Fibroblast of lung (primary cell): ENCODE data around the gene CDH4. TPM values are rescaled to one million over a fixed set of nuclear protein-coding genes. Genes with fewer than 3 reads are reported as not detected.

Experiments
- DNase-seq, 2 donors: peaks; one replicate each; pipeline versions ENCODE4 v3.0.0 to v3.0.0-alpha.2; 2010; ENCODE audit warnings: low read depth in 2 of 2
- H2AFZ ChIP-seq: 2 replicates; pipeline ENCODE4 v1.5.1; 2012; ENCODE audit warnings: low read length, control low read depth, inconsistent platforms
- H3K27ac ChIP-seq: 2 replicates; pipeline ENCODE4 v1.5.1; 2011; ENCODE audit warnings: low read length, control low read depth; ENCODE audit not compliant: insufficient read depth
- H3K27me3 ChIP-seq: 2 replicates; pipeline ENCODE4 v1.5.1; 2011; ENCODE audit warnings: mild to moderate bottlenecking, low read length; ENCODE audit not compliant: control insufficient read depth, insufficient read depth
- H3K36me3 ChIP-seq: 2 replicates; pipeline ENCODE4 v1.5.1; 2011; ENCODE audit warnings: low read length; ENCODE audit not compliant: control insufficient read depth, insufficient read depth
- H3K4me1 ChIP-seq: 2 replicates; pipeline ENCODE4 v1.5.1; 2011; ENCODE audit warnings: low read length; ENCODE audit not compliant: control insufficient read depth, insufficient read depth; ENCODE audit errors: extremely low read depth
- H3K4me2 ChIP-seq: 2 replicates; pipeline ENCODE4 v1.5.1; 2011; ENCODE audit warnings: low read length, control low read depth; ENCODE audit not compliant: insufficient read depth; ENCODE audit errors: extremely low read depth
- H3K4me3 ChIP-seq, 4 experiments: fragments of 200-600 bp in 1 of 4; sonication (generic) in 1 of 4; replicated peaks in 1 of 4; 2 replicates each; pipeline ENCODE4 v1.5.1; 2011 to 2016; ENCODE audit warnings: low read length in 4 of 4, low read depth in 3 of 4, mild to moderate bottlenecking in 3 of 4, control low read depth in 2 of 4, inconsistent platforms in 1 of 4, mixed read lengths in 1 of 4; ENCODE audit not compliant: insufficient read depth in 1 of 4; ENCODE audit errors: control extremely low read depth in 1 of 4
- H3K79me2 ChIP-seq: 2 replicates; pipeline ENCODE4 v1.5.1; 2012; ENCODE audit warnings: mild to moderate bottlenecking, low read length, inconsistent platforms; ENCODE audit not compliant: control insufficient read depth, insufficient read depth
- H3K9ac ChIP-seq: 2 replicates; pipeline ENCODE4 v1.5.1; 2011; ENCODE audit warnings: mild to moderate bottlenecking, low read length, control low read depth; ENCODE audit not compliant: insufficient read depth
- H3K9me3 ChIP-seq: 2 replicates; pipeline ENCODE4 v1.5.1; 2012; ENCODE audit warnings: low read depth, low read length; ENCODE audit not compliant: control insufficient read depth, insufficient read depth
- H4K20me1 ChIP-seq: 2 replicates; pipeline ENCODE4 v1.5.1; 2011; ENCODE audit warnings: low read length; ENCODE audit not compliant: control insufficient read depth, insufficient read depth; ENCODE audit errors: extremely low read depth
- CTCF ChIP-seq, 2 donors: IDR thresholded peaks in 1 of 2; conservative IDR thresholded peaks in 1 of 2; 1 replicate in 1 of 2; 2 replicates in 1 of 2; pipeline ENCODE4 v1.5.1; 2011 to 2012; ENCODE audit warnings: low read length in 2 of 2, control low read depth in 1 of 2, inconsistent platforms in 1 of 2, low read depth in 1 of 2, mild to moderate bottlenecking in 1 of 2
- EZH2 ChIP-seq: IDR thresholded peaks from 2 replicates; pipeline ENCODE4 v1.5.1; 2012; ENCODE audit warnings: low read length, control low read depth, mild to moderate bottlenecking; ENCODE audit errors: missing control alignments
- polyA plus RNA-seq, 2 donors: library from polyadenylated mRNA; depleted of rRNA in 1 of 2; stranded (reverse) in 1 of 2; unstranded in 1 of 2; fragments of >200 nt; gene quantifications; 2 replicates each; pipeline ENCODE4 v1.2.1, GENCODE V29; 2011 to 2012; ENCODE audit warnings: missing spikeins in 1 of 2
- total RNA-seq: library from RNA; depleted of rRNA; stranded (reverse); fragments of >200 nt; gene quantifications from 2 replicates; pipeline ENCODE4 v1.2.1, GENCODE V29; 2014

Gene CDH4
- total and polyA plus RNA-seq, 2 donors (not counting 1 experiment from before 2014, with no cell fraction given), result 4.8 to 6.8 TPM

DNA sequence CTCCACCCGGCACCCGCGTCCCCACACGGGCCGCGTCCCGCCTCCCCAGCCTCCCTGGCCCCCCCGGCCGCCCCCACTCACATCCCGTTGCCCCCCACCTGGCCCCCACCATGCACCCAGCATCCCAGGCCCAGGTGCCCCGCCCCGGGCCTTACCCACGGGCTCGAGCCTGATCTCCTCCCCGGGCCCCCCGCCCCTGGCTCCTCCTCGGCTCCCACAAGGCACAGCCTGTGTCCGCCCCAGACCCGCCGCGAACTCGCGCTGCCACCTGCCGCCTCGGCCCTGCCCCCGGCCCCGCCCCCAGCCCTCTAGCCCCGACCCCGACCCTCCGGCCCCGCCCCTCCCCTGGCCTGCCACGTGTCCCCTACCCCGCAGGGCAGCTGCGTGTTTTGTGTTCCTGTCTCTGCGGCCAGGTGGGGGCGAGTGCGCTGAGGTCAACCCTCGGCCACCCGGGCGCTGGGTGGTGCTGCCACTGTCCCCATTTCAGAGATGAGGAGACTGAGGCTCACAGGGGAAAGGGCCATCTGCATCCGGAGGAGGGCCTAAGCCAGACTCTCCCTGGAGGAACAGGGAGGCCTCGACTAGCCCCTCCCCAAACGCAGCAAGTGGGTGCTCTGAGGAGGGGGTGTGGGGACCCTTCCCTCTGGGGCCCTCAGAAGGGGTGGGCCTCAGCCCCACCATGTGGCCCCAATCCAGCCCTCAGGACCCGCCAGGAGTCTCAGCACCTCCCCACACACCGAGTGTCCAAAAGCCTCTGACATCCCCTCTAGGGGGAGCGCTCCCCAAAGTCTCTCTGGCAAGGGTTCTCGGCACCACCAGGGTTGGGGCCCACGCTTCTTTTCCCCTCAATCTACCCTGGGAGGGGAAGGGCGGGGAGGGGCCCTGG is 713.8 kb downstream of the CDH4 start:
- DNase-seq, result no peak
- H3K9ac ChIP-seq, result no peak overlapping the region
- peaks cover 8% of the 10 kb centered on the region for H3K27me3 ChIP-seq
- no peaks in the 10 kb centered on the region for H3K9me3 ChIP-seq
- H3K36me3 ChIP-seq, result no peaks in the 10 kb centered on the region
- TF ChIP-seq CTCF (conservative IDR thresholded peaks at IDR 0.05 in 1 of 2, IDR thresholded peaks at IDR 0.05 in 1 of 2; ENCODE audit: low read depth in 1 of 2, low read length in 2 of 2) (no peak), EZH2 (no peak)
- H3K4me2 ChIP-seq, result no peak overlapping the region
- no peak overlapping the region for H3K4me3 ChIP-seq
- no peak overlapping the region for H2AFZ ChIP-seq
- H3K27ac ChIP-seq, result no peak overlapping the region
- H3K79me2 ChIP-seq, result no peaks in the 10 kb centered on the region
- no peaks in the 10 kb centered on the region for H4K20me1 ChIP-seq
- H3K4me1 ChIP-seq, result no peaks in the 10 kb centered on the region

GRCh38 chr20:61966492-61967244 is 714.6 kb downstream of the CDH4 start:
- Histone ChIP-seq H3K79me2 (no peaks in the 10 kb centered on the region), H3K27ac (no peak overlapping the region)
- DNase-seq, result no peak

More at GRCh38 chr20:61966492-61967244, 714.6 kb downstream of the CDH4 start:
- TF ChIP-seq CTCF (conservative IDR thresholded peaks at IDR 0.05 in 1 of 2, IDR thresholded peaks at IDR 0.05 in 1 of 2; ENCODE audit: low read depth in 1 of 2, low read length in 2 of 2), result no peak
- no peak for TF ChIP-seq EZH2
- Histone ChIP-seq H3K4me3 (no peak overlapping the region), H2AFZ (no peak overlapping the region), H4K20me1 (no peaks in the 10 kb centered on the region), H3K4me2 (no peak overlapping the region), H3K9ac (no peak overlapping the region), H3K27me3 (peaks cover 8% of the 10 kb centered on the region), H3K9me3 (no peaks in the 10 kb centered on the region), H3K36me3 (no peaks in the 10 kb centered on the region), H3K4me1 (no peaks in the 10 kb centered on the region)
